H1 (cell line): ENCODE measurements around the gene TK2. TPM values are rescaled to one million over a fixed set of nuclear protein-coding genes. Genes with fewer than 3 reads are reported as not detected.

Source experiments
- BRCA1 ChIP-seq: IDR thresholded peaks from 2 replicates; pipeline ENCODE4 v1.6.1; 2012; ENCODE audit warnings: low read depth, low read length, improper control_type of control experiment
- polyA plus RNA-seq, 7 experiments: library from polyadenylated mRNA; depleted of rRNA in 3 of 7; stranded (reverse) in 5 of 7; unstranded in 2 of 7; fragments of >200 nt in 5 of 7; fragments of 200-250 nt in 2 of 7; gene quantifications; 1 replicate in 5 of 7; 2 replicates in 1 of 7; 4 replicates in 1 of 7; pipeline versions ENCODE4 v1.2.1 to v1.2.3, GENCODE V29; 2011 to 2013; ENCODE audit warnings: missing spikeins in 2 of 7, mixed read lengths in 2 of 7
- total RNA-seq: library from RNA; stranded (reverse); fragmentation: NEBNext Ultra II Directional; extraction: Animal tissue kit (Norgen Biotek cat#: 25700); gene quantifications from 2 replicates; pipeline ENCODE4 v1.2.1, GENCODE V29; 2021

TK2 gene
- total and polyA plus RNA-seq, 2 of the 8 experiments (the other 6 are each of a cell fraction or from before 2014, with no cell fraction given): 2.7 to 3.6 TPM

GRCh38 chr16:66471716-66472393 is 78.1 kb downstream of the TK2 start (continued):
- no peak for TF ChIP-seq BRCA1
